Lower leg skin (tissue), 4 donors: ENCODE measurements around the gene THSD8. TPM values are rescaled to one million over a fixed set of nuclear protein-coding genes. Genes with fewer than 3 reads are reported as not detected.
A peak's percentile ranks its signal among the peaks of the same experiment; 100 is the strongest.

Experiments used
- DNase-seq, 2 donors: peaks; one replicate each; pipeline ENCODE4 v3.0.0-alpha.2; 2019; ENCODE audit warnings: low spot score in 2 of 2
- H3K4me3 ChIP-seq: fragments of 200-600 bp; sonication (generic); 2 replicates; pipeline ENCODE4 v1.5.1; 2017; ENCODE audit warnings: mild to moderate bottlenecking, low read depth; ENCODE audit not compliant: poor library complexity, severe bottlenecking
- CTCF ChIP-seq, 3 donors: fragments of 450-650 bp; IDR thresholded peaks; one replicate each; pipeline ENCODE4 v1.5.1; 2016; ENCODE audit warnings: antibody characterized with exemption in 3 of 3, mild to moderate bottlenecking in 3 of 3, moderate library complexity in 2 of 3
- POLR2A ChIP-seq, 2 donors: fragments of 450-650 bp; IDR thresholded peaks; one replicate each; pipeline ENCODE4 v1.6.1; 2016 to 2017; ENCODE audit warnings: antibody characterized with exemption in 2 of 2, mild to moderate bottlenecking in 1 of 2, moderate library complexity in 1 of 2
- WGBS, 2 donors: methylation state at CpG; one replicate each; pipeline ENCODE4 v1.1.5; 2018; 5-methylcytosine and 5-hydroxymethylcytosine counted together
- intact Hi-C: fragments of 100-400 bp; cut with DNase I; formaldehyde crosslinking; loops from one replicate; pipeline ENCODE4 v1.15.0; 2023; ENCODE audit warnings: low total_unique reads
- total RNA-seq, 4 donors: library from RNA; depleted of rRNA; stranded (reverse); fragments of >200 nt; gene quantifications; one replicate each; pipeline ENCODE4 v1.1.0, GENCODE V29; 2016

Gene THSD8
- total RNA-seq, 4 donors from 2014 or later, result 1.6 TPM; not detected in 3

- no peak for TF ChIP-seq POLR2A (IDR thresholded peaks at IDR 0.05)
- no peak for TF ChIP-seq CTCF (IDR thresholded peaks at IDR 0.05)
- intact Hi-C loops, result no loop called here
- WGBS, 2 donors, result 18 to 24% methylated on average over 21 of the region's 21 CpGs
- no peak overlapping the region for H3K4me3 ChIP-seq
- DNase-seq, result no peak
These were observed 37.3 kb downstream of the THSD8 start for GRCh38 chr19:12838886-12839756.

- intact Hi-C loops, result loop anchor here (5.0 kb wide), 1 partner anchor 73 kb away; no protein-coding TSS in a partner anchor
- 22 to 23% methylated on average over 43 of the region's 43 CpGs for WGBS, 2 donors
- H3K4me3 ChIP-seq, result peak overlapping the region; percentile 16
- DNase-seq, result peak in 1 of 2 donors; percentile 46
- TF ChIP-seq POLR2A (IDR thresholded peaks at IDR 0.05) (no peak), CTCF (IDR thresholded peaks at IDR 0.05) (no peak)
These were observed 38.5 kb downstream of the THSD8 start for GRCh38 chr19:12840091-12841079.

GRCh38 chr19:12841094-12841493, 39.2 kb downstream of the THSD8 start:
- no peak for TF ChIP-seq CTCF (IDR thresholded peaks at IDR 0.05)
- no peak for TF ChIP-seq POLR2A (IDR thresholded peaks at IDR 0.05)
- peak overlapping the region; percentile 16 for H3K4me3 ChIP-seq
- DNase-seq, result no peak
- WGBS, 2 donors, result 2 to 10% methylated on average over 23 to 29 of the region's 29 CpGs
- intact Hi-C loops, result loop anchor here (5.0 kb wide), 1 partner anchor 74 kb away; no protein-coding TSS in a partner anchor

- intact Hi-C loops, result loop anchor here (5.0 kb wide), 1 partner anchor 75 kb away; no protein-coding TSS in a partner anchor
- no peak overlapping the region for H3K4me3 ChIP-seq
- no peak for DNase-seq
- WGBS, 2 donors, result 92% methylated on average over 18 of the region's 18 CpGs
- TF ChIP-seq POLR2A (IDR thresholded peaks at IDR 0.05) (no peak), CTCF (IDR thresholded peaks at IDR 0.05) (no peak)
These were observed 40.6 kb downstream of the THSD8 start for GRCh38 chr19:12842511-12842910.

GRCh38 chr19:12843328-12843727, 41.5 kb downstream of the THSD8 start:
- 77 to 85% methylated on average over 1 to 11 of the region's 11 CpGs for WGBS, 2 donors
- intact Hi-C loops, result loop anchor here (5.0 kb wide), 1 partner anchor 76 kb away; no protein-coding TSS in a partner anchor
- DNase-seq, result no peak
- H3K4me3 ChIP-seq, result no peak overlapping the region
- no peak for TF ChIP-seq POLR2A (IDR thresholded peaks at IDR 0.05)
- TF ChIP-seq CTCF (IDR thresholded peaks at IDR 0.05), result no peak
